C4-2B (cell line): ENCODE data around the gene AGPAT4.

Experiments
- ZFX ChIP-seq: fragments of 450-650 bp; IDR thresholded peaks from 2 replicates; pipeline ENCODE4 v1.6.1; 2017
- TF ChIP-seq, protein P1 (sequence below): fragments of 450-650 bp; conservative IDR thresholded peaks from 2 replicates; pipeline ENCODE4 v1.5.1; 2017; ENCODE audit warnings: mild to moderate bottlenecking

GRCh38 chr6:161188547-161189465, 85.1 kb downstream of the AGPAT4 start:
- TF ChIP-seq, protein P1, sequence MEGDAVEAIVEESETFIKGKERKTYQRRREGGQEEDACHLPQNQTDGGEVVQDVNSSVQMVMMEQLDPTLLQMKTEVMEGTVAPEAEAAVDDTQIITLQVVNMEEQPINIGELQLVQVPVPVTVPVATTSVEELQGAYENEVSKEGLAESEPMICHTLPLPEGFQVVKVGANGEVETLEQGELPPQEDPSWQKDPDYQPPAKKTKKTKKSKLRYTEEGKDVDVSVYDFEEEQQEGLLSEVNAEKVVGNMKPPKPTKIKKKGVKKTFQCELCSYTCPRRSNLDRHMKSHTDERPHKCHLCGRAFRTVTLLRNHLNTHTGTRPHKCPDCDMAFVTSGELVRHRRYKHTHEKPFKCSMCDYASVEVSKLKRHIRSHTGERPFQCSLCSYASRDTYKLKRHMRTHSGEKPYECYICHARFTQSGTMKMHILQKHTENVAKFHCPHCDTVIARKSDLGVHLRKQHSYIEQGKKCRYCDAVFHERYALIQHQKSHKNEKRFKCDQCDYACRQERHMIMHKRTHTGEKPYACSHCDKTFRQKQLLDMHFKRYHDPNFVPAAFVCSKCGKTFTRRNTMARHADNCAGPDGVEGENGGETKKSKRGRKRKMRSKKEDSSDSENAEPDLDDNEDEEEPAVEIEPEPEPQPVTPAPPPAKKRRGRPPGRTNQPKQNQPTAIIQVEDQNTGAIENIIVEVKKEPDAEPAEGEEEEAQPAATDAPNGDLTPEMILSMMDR, result no peak
- TF ChIP-seq ZFX, result no peak
